Activated T-helper 1 cell treated with anti-CD3 and anti-CD28 coated beads, Interleukin-12 subunit alpha, Interleukin-12 subunit beta, Interleukin-2, Interleukin-4 antibody, amounts not matched to agents 30 ng/mL and 10 ng/mL and 1 ng/mL, durations not matched to agents 14 hours and 24 hours and 36 hours (primary cell): ENCODE data around the gene SELENOO. TPM values are rescaled to one million over a fixed set of nuclear protein-coding genes. Genes with fewer than 3 reads are reported as not detected.
A peak's percentile ranks its signal among the peaks of the same experiment; 100 is the strongest.
"Not testable (repeated sequence)": the region's sequence is repeated elsewhere in the genome, so short reads cannot be mapped to it uniquely, and the experiment has no call there.

ENCODE experiments used
- DNase-seq: peaks from one replicate; pipeline ENCODE4 v3.0.0; 2021; ENCODE audit warnings: low spot score
- H3K27ac Mint-ChIP-seq: one replicate; pipeline ENCODE4 v1.8.0; 2021; ENCODE audit warnings: mild to moderate bottlenecking, mixed read lengths
- H3K27me3 Mint-ChIP-seq: one replicate; pipeline ENCODE4 v1.8.0; 2022; ENCODE audit warnings: mild to moderate bottlenecking, moderate library complexity, mixed read lengths; ENCODE audit not compliant: insufficient read depth
- H3K36me3 Mint-ChIP-seq: one replicate; pipeline ENCODE4 v1.8.0; 2021; ENCODE audit warnings: low read depth, mixed read lengths
- H3K4me1 Mint-ChIP-seq: one replicate; pipeline ENCODE4 v1.8.0; 2021; ENCODE audit warnings: low read depth, mixed read lengths
- H3K4me3 Mint-ChIP-seq: one replicate; pipeline ENCODE4 v1.8.0; 2021; ENCODE audit warnings: mild to moderate bottlenecking, moderate library complexity, mixed read lengths
- H3K9me3 Mint-ChIP-seq: one replicate; pipeline ENCODE4 v1.8.0; 2021; ENCODE audit warnings: mixed read lengths
- intact Hi-C: fragments of 100-400 bp; cut with micrococcal nuclease; formaldehyde crosslinking; loops from one replicate; pipeline ENCODE4 v1.15.1; 2024
- total RNA-seq: library from RNA; stranded (reverse); gene quantifications from 2 replicates; pipeline ENCODE4 v1.2.3, GENCODE V29; 2022

Gene SELENOO
- total RNA-seq, 1 donor from 2014 or later: 25.9 TPM

- intact Hi-C loops: no loop called here
- Mint-ChIP-seq H3K4me1 (no peaks in the 10 kb centered on the region), H3K27ac (peak overlapping the region; percentile 20)
Observed at GRCh38 chr22:50167689-50168489, 32.9 kb upstream of the SELENOO start.

GRCh38 chr22:50168490-50169180, 32.2 kb upstream of the SELENOO start:
- Mint-ChIP-seq H3K27me3 (peaks cover 39% of the 10 kb centered on the region), H3K27ac (peak overlapping the region; percentile 68), H3K4me3 (peak overlapping the region; percentile 75)
- H3K36me3 Mint-ChIP-seq, DNase-seq, H3K4me1 Mint-ChIP-seq, H3K9me3 Mint-ChIP-seq, intact Hi-C loops: not testable (repeated sequence)

More at GRCh38 chr22:50167689-50168489, 32.9 kb upstream of the SELENOO start:
- no peaks in the 10 kb centered on the region for H3K36me3 Mint-ChIP-seq
- no peak for DNase-seq
- H3K27me3 Mint-ChIP-seq: peaks cover 37% of the 10 kb centered on the region
- no peaks in the 10 kb centered on the region for H3K9me3 Mint-ChIP-seq
- peak overlapping the region; percentile 55 for H3K4me3 Mint-ChIP-seq

- H3K9me3 Mint-ChIP-seq: no peaks in the 10 kb centered on the region
- H3K4me3 Mint-ChIP-seq: peak overlapping the region; percentile 75
- DNase-seq: no peak
- H3K4me1 Mint-ChIP-seq: no peaks in the 10 kb centered on the region
- intact Hi-C loops: no loop called here
- H3K27me3 Mint-ChIP-seq: peaks cover 39% of the 10 kb centered on the region
- no peaks in the 10 kb centered on the region for H3K36me3 Mint-ChIP-seq
- peak overlapping the region; percentile 61 for H3K27ac Mint-ChIP-seq
Observed at GRCh38 chr22:50169181-50169759, 31.5 kb upstream of the SELENOO start.

- no peaks in the 10 kb centered on the region for H3K4me1 Mint-ChIP-seq
- H3K36me3 Mint-ChIP-seq: no peaks in the 10 kb centered on the region
- H3K27ac Mint-ChIP-seq: no peak overlapping the region
- DNase-seq: peak; percentile 33
- intact Hi-C loops: loop anchor here (2.0 kb wide), 1 partner anchor 15 kb away; the partner anchor contains the start of gene TRABD
- H3K4me3 Mint-ChIP-seq: peak overlapping the region; percentile 54
- H3K9me3 Mint-ChIP-seq: no peaks in the 10 kb centered on the region
- H3K27me3 Mint-ChIP-seq: peaks cover 39% of the 10 kb centered on the region
Observed at GRCh38 chr22:50169774-50170341, 31.0 kb upstream of the SELENOO start.

- Mint-ChIP-seq H3K36me3 (no peaks in the 10 kb centered on the region), H3K9me3 (no peaks in the 10 kb centered on the region), H3K27ac (peak within 1 kb of the TSS; percentile 55), H3K27me3 (peaks cover 37% of the 10 kb centered on the region), H3K4me3 (peak within 1 kb of the TSS; percentile 73), H3K4me1 (no peaks in the 10 kb centered on the region)
- no peak for DNase-seq
- intact Hi-C loops: loop anchor here (2.0 kb wide), 1 partner anchor 14 kb away; the partner anchor contains the start of gene TRABD
Observed at GRCh38 chr22:50170453-50171318, 30.1 kb upstream of the SELENOO start, which contains the start of gene PANX2. TSS of gene PANX2 (plus strand) at chr22:50170731. CDS start at chr22:50170731, 0 bp downstream.

GRCh38 chr22:50171319-50171964, 29.4 kb upstream of the SELENOO start:
- no peaks in the 10 kb centered on the region for H3K4me1 Mint-ChIP-seq
- no peaks in the 10 kb centered on the region for H3K36me3 Mint-ChIP-seq
- H3K4me3 Mint-ChIP-seq: peak overlapping the region; percentile 73
- H3K27me3 Mint-ChIP-seq: peaks cover 37% of the 10 kb centered on the region
- intact Hi-C loops: loop anchor here (2.0 kb wide), 1 partner anchor 13 kb away; the partner anchor contains the start of gene TRABD
- DNase-seq: no peak
- no peaks in the 10 kb centered on the region for H3K9me3 Mint-ChIP-seq
- H3K27ac Mint-ChIP-seq: peak overlapping the region; percentile 55

GRCh38 chr22:50171965-50172421, 28.8 kb upstream of the SELENOO start:
- H3K27me3 Mint-ChIP-seq: peaks cover 37% of the 10 kb centered on the region
- no peaks in the 10 kb centered on the region for H3K9me3 Mint-ChIP-seq
- intact Hi-C loops: loop anchor here (2.0 kb wide), 1 partner anchor 13 kb away; the partner anchor contains the start of gene TRABD
- H3K4me1 Mint-ChIP-seq: no peaks in the 10 kb centered on the region
- no peak overlapping the region for H3K27ac Mint-ChIP-seq
- H3K36me3 Mint-ChIP-seq: no peaks in the 10 kb centered on the region
- no peak for DNase-seq
- peak overlapping the region; percentile 51 for H3K4me3 Mint-ChIP-seq

GRCh38 chr22:50173311-50173982, 27.4 kb upstream of the SELENOO start:
- no peaks in the 10 kb centered on the region for H3K36me3 Mint-ChIP-seq
- H3K27ac Mint-ChIP-seq: no peak overlapping the region
- no peaks in the 10 kb centered on the region for H3K9me3 Mint-ChIP-seq
- no peak overlapping the region for H3K4me3 Mint-ChIP-seq
- intact Hi-C loops: no loop called here
- H3K4me1 Mint-ChIP-seq: no peaks in the 10 kb centered on the region
- peaks cover 27% of the 10 kb centered on the region for H3K27me3 Mint-ChIP-seq
- DNase-seq: no peak

GRCh38 chr22:50173983-50174355, 26.8 kb upstream of the SELENOO start:
- no peaks in the 10 kb centered on the region for H3K4me1 Mint-ChIP-seq
- no peak overlapping the region for H3K27ac Mint-ChIP-seq
- peaks cover 22% of the 10 kb centered on the region for H3K27me3 Mint-ChIP-seq
- no peak for DNase-seq
- intact Hi-C loops: no loop called here
- H3K36me3 Mint-ChIP-seq: no peaks in the 10 kb centered on the region
- no peaks in the 10 kb centered on the region for H3K9me3 Mint-ChIP-seq
- no peak overlapping the region for H3K4me3 Mint-ChIP-seq

- Mint-ChIP-seq H3K9me3 (no peaks in the 10 kb centered on the region), H3K36me3 (no peaks in the 10 kb centered on the region), H3K4me1 (peaks cover under 1% of the 10 kb centered on the region), H3K27ac (no peak overlapping the region), H3K27me3 (peaks cover 18% of the 10 kb centered on the region), H3K4me3 (no peak overlapping the region)
- DNase-seq: no peak
- intact Hi-C loops: no loop called here
Observed at GRCh38 chr22:50174382-50175190, 26.2 kb upstream of the SELENOO start.

GRCh38 chr22:50175191-50175461, 25.7 kb upstream of the SELENOO start:
- H3K9me3 Mint-ChIP-seq: no peaks in the 10 kb centered on the region
- peaks cover 5% of the 10 kb centered on the region for H3K4me1 Mint-ChIP-seq

More at GRCh38 chr22:50175191-50175461, 25.7 kb upstream of the SELENOO start:
- Mint-ChIP-seq H3K27me3 (peaks cover 18% of the 10 kb centered on the region), H3K4me3 (no peak overlapping the region), H3K36me3 (no peaks in the 10 kb centered on the region), H3K27ac (no peak overlapping the region)
- intact Hi-C loops: no loop called here
- DNase-seq: no peak
